Inflammatory macrophage treated with lipopolysaccharide for 1 hour (primary cell): ENCODE measurements around the gene CSNK1G2.

Experiments used
- DNase-seq, 2 donors: peaks; one replicate each; pipeline ENCODE4 v3.0.0-alpha.2; 2020 to 2022

Gene CSNK1G2

GRCh38 chr19:1941146-1942077 is at the start of gene CSNK1G2:
Gene CSNK1G2 (plus strand): TSS chr19:1941172. CDS start chr19:1969773, 28,601 bp downstream.
- peak in 1 of 2 donors; percentile 7 for DNase-seq

GRCh38 chr19:1893791-1894190 is 47.2 kb upstream of the CSNK1G2 start:
- DNase-seq, result no peak

GRCh38 chr19:1896508-1896907 is 44.5 kb upstream of the CSNK1G2 start:
- DNase-seq, result no peak

GRCh38 chr19:1901940-1902404 is 39.0 kb upstream of the CSNK1G2 start:
- peak; percentile 94 to 95 for DNase-seq

GRCh38 chr19:1902923-1903322 is 38.0 kb upstream of the CSNK1G2 start:
- DNase-seq, result no peak

GRCh38 chr19:1904860-1905109 is 36.2 kb upstream of the CSNK1G2 start:
- no peak for DNase-seq

GRCh38 chr19:1905110-1905862 is 35.7 kb upstream of the CSNK1G2 start, which contains the start of the genes ADAT3 and SCAMP4:
Gene ADAT3 (plus strand): TSS chr19:1905399. CDS start chr19:1912048, 6,649 bp downstream.
Gene SCAMP4 (plus strand): TSS chr19:1905399. CDS start chr19:1915020, 9,621 bp downstream.
- peak; percentile 95 to 98 for DNase-seq

- DNase-seq, result no peak
Measured at GRCh38 chr19:1905863-1906375, 35.1 kb upstream of the CSNK1G2 start.

GRCh38 chr19:1906985-1907562 is 33.9 kb upstream of the CSNK1G2 start:
- DNase-seq, result no peak

- DNase-seq, result no peak
Measured at GRCh38 chr19:1907563-1908363, 33.2 kb upstream of the CSNK1G2 start.

GRCh38 chr19:1908364-1908678 is 32.7 kb upstream of the CSNK1G2 start:
- DNase-seq, result no peak

- no peak for DNase-seq
Measured at GRCh38 chr19:1909761-1910080, 31.3 kb upstream of the CSNK1G2 start.

GRCh38 chr19:1910177-1910576 is 30.8 kb upstream of the CSNK1G2 start:
- DNase-seq, result no peak

- DNase-seq, result no peak
Measured at GRCh38 chr19:1911098-1911497, 29.9 kb upstream of the CSNK1G2 start.

GRCh38 chr19:1911995-1912394 is 29.0 kb upstream of the CSNK1G2 start:
- DNase-seq, result no peak

GRCh38 chr19:1912760-1913505 is 28.0 kb upstream of the CSNK1G2 start:
- no peak for DNase-seq

GRCh38 chr19:1913781-1914577 is 27.0 kb upstream of the CSNK1G2 start:
- DNase-seq, result no peak

GRCh38 chr19:1914826-1915341 is 26.1 kb upstream of the CSNK1G2 start:
- DNase-seq, result no peak

- DNase-seq, result no peak
Measured at GRCh38 chr19:1917146-1917545, 23.8 kb upstream of the CSNK1G2 start.

- DNase-seq, result no peak
Measured at GRCh38 chr19:1917926-1918325, 23.0 kb upstream of the CSNK1G2 start.

GRCh38 chr19:1918975-1919374 is 22.0 kb upstream of the CSNK1G2 start:
- no peak for DNase-seq
